GF-D8 (cell line): ENCODE results near the gene DNAAF8.

ENCODE experiments used
- DNase-seq: peaks from one replicate; lab custom pipeline; 2025; lab: John Stamatoyannopoulos, UW

DNAAF8 gene

DNA sequence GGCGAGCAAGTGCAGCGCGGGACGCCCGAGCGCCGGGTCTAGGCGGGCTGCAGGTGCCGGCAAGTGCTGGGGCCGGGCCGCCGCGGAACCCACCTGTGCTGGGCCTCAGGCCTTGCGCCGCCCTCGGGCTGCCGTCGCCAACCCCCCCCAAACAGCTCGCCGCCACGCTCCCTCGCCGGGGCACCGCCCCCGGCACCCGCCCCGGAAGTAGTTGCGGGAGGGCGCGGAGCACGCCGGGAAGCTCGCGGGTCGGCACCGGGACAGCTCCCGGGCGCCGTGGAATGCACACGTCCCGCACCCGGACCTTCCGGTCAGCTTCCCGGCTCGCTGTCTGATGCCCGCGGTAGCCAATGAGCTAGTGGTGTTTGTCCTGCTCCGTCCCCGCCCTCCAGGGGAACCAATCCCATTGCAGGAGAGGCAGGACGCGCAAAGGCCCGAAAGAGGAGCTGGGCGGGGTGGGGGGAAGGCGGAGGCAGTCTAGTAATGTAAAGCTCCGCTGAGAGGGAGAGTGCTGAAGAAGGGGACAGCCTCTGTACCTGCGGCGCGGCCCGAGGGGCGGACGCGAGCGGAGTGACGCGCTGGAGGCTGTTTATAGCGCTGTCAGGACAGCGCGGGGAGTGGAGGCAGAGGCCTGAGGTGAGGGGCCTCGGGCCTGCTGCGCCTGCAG lies at the start of gene DNAAF8, which contains the start of gene ANKS3:
TSS of gene DNAAF8 (plus strand) at position 475 of the 667 bp plus-strand sequence. CDS start 1,978 bp downstream, outside the sequence.
TSS of gene ANKS3 (minus strand) at position 209 of the 667 bp plus-strand sequence. CDS start 4,122 bp downstream, outside the sequence.
- peak; percentile 82 for DNase-seq

DNA sequence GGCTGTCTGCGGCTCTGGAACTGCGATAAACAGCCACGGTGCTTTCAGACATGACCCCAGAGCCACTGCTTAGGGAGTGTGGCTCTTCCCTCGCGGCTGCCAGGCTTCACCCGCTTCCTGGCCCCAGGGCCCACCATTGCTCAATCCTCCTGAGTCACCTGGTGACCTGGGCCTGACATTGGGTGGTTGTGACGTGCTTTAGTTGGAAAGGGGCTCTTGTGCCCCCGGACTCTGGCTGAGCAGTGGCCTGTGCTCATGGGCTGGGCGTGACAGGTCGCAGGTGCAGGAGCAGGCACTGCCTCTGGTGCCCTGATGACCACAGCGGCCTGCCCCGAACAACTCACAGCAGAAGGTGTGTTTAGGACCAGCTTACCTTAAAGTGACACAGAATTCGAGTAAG lies 49.6 kb upstream of the DNAAF8 start:
- DNase-seq, result no peak

DNA sequence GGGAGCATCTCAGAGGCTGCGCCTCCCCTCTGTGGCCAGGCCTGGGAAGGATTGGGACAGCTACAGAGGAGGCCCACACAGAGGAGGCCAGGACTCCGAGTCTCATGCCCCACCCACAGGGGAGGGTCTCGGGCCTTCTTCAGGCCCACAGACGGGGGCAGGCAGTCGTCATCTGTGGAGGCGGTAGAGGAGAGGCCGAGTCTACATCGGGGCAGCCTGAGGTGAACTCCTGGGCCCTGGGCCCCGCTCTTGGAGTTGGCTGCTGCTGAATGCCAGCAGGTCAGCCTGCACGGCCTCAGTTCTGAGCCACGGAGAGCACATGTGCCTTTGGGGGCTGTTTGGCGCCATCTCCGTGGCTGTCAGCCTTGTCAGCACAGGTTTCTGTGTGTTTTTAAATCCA lies 49.0 kb upstream of the DNAAF8 start:
- no peak for DNase-seq

- DNase-seq, result no peak
These were observed 48.4 kb upstream of the DNAAF8 start for GRCh38 chr16:4685776-4686496.

- no peak for DNase-seq
These were observed 47.7 kb upstream of the DNAAF8 start for GRCh38 chr16:4686497-4687210.

- DNase-seq, result no peak
These were observed 46.9 kb upstream of the DNAAF8 start for GRCh38 chr16:4687416-4687815.

GRCh38 chr16:4687946-4688673 lies 46.2 kb upstream of the DNAAF8 start:
- no peak for DNase-seq

DNA sequence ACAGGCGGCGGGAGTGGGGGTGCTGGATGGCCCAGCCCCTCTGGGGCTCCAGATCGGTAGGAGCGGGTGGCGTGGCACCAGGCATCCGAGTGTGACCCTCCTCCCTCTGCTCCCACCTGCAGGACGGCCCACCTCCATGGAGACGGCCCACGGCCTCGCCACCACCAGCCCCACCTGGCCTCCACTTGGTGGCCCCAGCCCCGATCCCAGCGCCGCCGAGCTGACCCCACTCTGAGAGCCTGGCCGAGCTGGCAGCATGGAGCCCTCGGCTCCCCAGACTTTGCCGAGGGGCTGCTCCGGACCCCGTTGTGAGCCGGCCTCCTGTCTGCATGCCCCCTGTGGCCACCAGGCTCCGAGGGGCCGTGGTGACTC lies 45.7 kb upstream of the DNAAF8 start:
- no peak for DNase-seq

DNA sequence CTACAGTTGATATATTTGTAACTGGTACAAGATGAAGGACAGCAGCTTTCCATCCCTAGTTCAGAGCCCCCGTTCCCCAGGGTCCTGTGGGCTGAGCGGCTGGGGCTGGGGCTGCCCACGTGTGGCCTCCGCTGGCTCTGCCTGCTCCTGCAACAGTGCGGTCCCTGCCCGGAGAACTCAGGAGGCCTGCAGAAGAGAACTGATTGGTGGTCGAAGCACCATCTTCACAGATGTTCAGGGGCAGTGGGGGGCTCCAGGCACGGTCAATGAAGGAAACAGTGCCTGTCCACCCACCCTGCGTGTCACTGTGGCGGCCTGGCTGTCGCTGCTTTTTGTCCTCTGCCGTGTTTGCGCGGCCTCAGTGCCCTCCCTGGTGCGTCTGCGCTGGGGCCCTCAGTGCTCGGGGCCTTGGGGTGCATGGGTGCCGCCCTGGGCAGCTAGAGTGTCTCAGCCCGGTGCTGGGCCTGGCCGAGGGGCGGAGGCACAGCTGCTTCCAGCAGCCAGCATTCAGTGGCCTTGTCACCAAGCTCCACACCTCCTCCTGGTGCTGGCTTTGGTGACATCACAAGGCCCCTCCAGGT lies 45.2 kb upstream of the DNAAF8 start:
- no peak for DNase-seq

- no peak for DNase-seq
These were observed 44.3 kb upstream of the DNAAF8 start for GRCh38 chr16:4689864-4690704.

GRCh38 chr16:4690946-4691665 lies 43.2 kb upstream of the DNAAF8 start:
- peak; percentile 66 for DNase-seq

GRCh38 chr16:4691666-4692412 lies 42.5 kb upstream of the DNAAF8 start:
- no peak for DNase-seq

- no peak for DNase-seq
These were observed 41.7 kb upstream of the DNAAF8 start for GRCh38 chr16:4692460-4693295.

- DNase-seq, result peak; percentile 83
These were observed 40.9 kb upstream of the DNAAF8 start, which contains the start of gene NUDT16L1 for GRCh38 chr16:4693296-4693955. NUDT16L1 (plus strand) TSS chr16:4693562; CDS start chr16:4693727, 165 bp downstream.

GRCh38 chr16:4693956-4694641 lies 40.2 kb upstream of the DNAAF8 start:
- DNase-seq, result no peak

DNA sequence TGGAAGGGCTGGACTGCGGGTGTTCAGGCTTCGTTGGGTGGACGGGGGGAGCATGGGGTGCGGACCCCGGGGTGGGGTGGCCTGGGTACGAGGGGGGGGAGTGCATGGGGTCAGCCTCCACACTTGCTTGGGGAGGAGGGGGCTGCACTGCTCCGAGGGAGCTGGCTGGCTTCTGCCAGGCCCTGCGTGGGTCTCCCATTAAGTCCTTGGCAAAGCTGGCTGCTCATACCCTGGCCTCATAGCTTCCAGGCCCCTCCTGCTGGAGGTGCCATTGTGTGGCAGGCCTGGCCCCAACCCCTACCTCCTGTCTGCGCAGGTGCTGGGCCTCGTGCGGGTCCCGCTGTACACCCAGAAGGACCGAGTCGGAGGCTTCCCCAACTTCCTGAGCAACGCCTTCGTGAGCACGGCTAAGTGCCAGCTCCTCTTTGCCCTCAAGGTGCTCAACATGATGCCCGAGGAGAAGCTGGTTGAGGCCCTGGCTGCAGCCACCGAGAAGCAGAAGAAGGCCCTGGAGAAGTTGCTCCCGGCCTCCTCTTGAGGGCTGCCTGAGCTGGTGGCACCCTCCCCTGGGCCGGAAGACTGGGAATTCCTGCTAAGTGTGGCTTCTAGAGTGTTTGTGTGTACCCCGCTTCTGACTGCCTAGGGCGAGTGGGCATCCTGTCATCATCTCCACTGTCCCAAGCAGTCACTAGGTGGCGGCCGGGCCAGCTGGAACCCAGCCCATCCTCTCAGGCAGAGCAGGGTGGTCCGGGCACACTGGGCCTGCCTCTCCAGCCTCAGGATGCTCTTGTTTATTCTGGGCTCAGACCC lies 39.5 kb upstream of the DNAAF8 start:
- DNase-seq, result no peak
